IPS-18c (cell line): ENCODE results near the gene FBLN1.
"Not testable (repeated sequence)": the region's sequence is repeated elsewhere in the genome, so short reads cannot be mapped to it uniquely, and the experiment has no call there.

Experiments
- H3K4me3 ChIP-seq: 2 replicates; pipeline ENCODE4 v1.7.0; 2013; ENCODE audit warnings: low read depth, mild to moderate bottlenecking, low read length, moderate library complexity; ENCODE audit not compliant: insufficient read depth
- H3K9me3 ChIP-seq: one replicate; pipeline ENCODE4 v1.6.1; 2013; ENCODE audit warnings: mild to moderate bottlenecking, low read length, moderate library complexity; ENCODE audit not compliant: control insufficient read depth, insufficient read depth

The FBLN1 gene

DNA sequence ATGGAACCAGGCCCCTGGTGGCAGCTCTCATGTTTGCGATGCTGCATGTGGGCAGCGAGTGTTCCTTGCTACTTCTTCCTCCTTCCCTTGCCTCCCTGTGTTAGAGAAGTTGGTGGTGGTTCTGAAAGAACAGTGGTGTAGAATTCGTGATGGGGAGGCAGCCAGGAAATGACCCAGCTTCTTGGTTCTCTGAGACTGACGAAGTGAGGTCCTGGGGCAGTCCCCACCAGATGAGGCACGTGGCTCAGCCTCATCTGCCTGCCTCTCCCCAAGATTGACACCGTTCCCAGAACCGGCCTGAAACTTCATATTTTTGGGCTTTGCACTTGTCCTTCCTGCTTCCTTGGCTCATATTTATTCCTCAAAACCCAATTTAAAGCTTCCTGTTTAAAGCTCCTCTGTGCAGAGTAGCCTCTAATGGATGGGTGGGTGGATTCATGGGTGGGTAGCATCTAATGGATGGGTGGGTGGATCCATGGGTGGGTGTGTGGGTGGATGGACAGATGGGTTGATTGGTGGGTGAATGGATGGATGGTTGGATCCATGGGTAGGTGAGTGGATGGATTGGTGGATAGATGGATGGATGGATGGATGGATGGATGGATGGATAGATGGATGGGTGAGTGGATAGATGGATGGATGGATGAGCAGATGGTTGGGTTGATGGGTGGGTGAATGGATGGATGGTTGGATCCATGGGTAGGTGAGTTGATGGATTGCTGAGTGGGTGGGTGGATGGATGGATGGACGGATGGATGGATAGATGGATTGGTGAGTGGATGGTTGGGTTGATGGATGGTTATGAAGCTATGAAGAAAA is 91.6 kb downstream of the FBLN1 start:
- Histone ChIP-seq H3K9me3 (no peaks in the 10 kb centered on the region), H3K4me3 (no peak overlapping the region)

DNA sequence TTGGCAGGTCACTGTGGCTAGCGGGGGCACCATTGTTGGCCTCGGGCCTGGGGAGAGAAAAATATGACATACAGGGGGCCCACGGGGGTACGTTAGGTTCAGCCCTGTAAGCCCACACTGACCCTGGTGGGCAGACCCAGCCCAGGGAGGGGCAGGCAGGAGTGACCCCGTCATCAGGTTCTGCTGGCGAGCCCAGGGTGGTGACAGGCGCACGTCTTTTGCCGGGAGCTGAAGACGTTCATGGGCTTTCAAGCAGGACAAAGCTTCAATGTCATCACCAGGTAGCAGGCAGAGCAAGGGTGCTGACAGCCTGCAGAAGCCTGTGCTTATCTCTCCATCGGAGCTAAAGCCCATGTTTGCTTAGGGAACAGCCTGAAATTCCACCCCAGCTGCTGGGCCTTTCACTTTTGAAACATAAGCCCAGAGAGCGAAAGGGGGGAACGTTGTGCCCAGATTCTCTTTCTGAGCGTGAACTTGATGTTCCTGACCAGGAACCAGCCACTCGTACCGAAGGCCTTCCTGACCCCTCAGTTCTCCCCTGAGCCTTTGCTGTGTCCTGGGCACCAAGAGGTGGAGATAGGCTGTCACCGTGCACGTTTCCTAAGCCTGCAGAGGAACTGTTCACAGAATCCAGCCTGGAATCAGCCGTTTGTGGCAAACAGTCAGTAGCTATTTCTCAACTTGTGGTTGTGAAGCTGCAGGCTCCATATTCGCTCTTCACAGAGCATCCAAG is 94.9 kb downstream of the FBLN1 start:
- Histone ChIP-seq H3K9me3 (no peaks in the 10 kb centered on the region), H3K4me3 (no peak overlapping the region)

DNA sequence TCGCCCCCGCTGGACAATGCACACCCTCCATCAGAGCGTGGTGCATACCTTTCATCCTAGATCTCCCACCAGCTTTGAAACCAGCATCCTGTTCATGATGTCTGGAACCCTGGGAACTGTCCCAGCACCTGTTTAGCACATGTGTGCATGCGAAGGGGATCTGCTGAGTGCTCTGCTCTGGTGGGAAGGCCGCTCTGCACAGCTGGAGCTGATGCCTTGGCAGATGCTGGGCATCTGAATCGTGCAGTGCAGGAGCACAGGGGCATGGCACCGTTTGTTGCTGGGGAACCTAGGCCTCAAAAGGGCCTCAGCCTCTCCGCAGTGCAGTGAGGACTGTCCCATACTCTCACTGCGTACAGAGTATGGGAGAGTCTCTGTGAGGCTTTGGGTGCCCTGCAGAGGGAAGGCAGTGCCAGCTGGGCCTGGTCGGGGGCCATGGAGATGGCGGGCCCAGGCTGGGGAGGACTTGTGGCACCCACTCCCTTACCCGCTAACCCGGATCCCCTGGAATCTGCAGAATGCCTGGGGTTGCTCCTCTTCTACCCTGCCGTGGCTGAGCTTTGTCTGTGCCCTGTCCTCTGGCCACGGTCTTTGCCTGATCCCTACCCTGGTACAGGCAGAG is 96.0 kb downstream of the FBLN1 start:
- no peaks in the 10 kb centered on the region for H3K9me3 ChIP-seq
- no peak overlapping the region for H3K4me3 ChIP-seq

DNA sequence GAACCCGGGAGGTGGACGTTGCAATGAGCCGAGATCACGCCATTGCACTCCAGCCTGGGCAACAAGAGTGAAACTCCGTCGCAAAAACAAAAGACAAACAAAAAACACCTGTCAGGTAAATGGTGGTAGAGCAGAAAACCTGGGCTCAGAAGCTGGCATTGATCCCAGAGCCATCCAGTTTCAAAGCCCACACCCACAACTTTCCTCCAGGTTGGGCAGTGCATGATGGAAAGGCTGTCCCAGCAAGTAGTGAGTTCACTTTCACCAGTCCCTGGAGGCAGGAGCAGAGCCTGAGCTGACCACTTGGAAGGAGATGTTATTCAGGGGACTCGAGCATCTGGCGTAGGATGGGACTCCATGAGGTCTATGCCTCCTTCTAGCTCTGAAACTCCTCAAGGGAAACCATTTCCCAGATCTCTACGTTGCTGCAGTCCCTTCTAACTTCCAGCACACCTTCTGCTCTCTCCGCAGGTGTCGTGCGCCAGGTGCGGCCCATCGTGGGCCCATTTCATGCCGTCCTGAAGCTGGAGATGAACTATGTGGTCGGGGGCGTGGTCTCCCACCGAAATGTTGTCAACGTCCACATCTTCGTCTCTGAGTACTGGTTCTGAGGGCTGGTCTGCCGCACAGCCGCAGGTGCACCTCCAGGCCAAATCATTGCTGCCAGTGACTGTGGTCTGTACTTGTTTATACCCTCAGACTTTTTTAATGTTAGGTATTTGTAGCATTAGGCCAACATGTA is 97.3 kb downstream of the FBLN1 start:
- Histone ChIP-seq H3K4me3 (no peak overlapping the region), H3K9me3 (no peaks in the 10 kb centered on the region)

DNA sequence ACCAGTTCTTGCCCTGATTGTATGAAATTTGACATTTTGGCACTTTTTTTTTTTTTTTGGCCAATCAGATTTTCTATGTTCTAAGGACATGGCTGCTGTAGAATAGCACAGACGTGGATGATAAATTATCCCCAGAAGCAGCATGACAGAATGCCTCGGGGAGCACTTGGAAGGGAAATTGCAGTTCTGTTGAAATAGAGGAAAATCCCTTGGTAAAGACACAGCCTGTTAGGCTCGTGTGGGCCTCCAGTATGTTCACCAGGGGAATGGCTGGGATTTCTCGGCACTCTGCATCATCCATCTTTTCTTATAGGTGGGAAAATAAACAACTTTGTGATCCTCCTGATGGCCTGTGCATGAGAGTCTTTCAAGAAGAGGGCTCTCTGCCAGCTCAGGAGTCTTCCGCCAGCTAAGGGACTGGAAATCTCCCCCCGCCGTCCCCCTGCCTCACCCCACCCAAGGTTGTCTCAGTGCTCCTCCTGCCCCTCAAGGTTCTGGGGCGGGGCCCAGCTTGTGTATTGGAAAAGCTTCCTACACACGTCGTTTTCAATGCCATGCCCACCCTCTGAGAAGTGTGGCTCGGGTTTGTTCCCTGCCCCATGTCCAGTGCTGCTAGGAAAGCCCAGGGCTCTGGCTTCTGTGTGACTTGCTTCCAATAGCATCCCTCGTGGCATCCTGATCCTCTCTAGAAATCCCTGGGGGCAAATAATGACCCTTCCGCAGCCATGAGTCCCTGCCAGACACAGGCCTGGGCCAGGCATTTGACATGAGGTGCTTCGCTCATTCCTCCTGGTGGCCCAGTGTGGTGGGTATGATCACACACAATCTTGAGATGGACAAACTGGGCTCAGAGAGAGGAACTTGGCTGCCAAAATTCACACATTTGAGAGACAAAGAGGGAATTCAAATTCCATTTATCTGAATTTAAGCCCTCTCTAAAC is 98.4 kb downstream of the FBLN1 start:
- Histone ChIP-seq H3K4me3 (no peak overlapping the region), H3K9me3 (no peaks in the 10 kb centered on the region)

DNA sequence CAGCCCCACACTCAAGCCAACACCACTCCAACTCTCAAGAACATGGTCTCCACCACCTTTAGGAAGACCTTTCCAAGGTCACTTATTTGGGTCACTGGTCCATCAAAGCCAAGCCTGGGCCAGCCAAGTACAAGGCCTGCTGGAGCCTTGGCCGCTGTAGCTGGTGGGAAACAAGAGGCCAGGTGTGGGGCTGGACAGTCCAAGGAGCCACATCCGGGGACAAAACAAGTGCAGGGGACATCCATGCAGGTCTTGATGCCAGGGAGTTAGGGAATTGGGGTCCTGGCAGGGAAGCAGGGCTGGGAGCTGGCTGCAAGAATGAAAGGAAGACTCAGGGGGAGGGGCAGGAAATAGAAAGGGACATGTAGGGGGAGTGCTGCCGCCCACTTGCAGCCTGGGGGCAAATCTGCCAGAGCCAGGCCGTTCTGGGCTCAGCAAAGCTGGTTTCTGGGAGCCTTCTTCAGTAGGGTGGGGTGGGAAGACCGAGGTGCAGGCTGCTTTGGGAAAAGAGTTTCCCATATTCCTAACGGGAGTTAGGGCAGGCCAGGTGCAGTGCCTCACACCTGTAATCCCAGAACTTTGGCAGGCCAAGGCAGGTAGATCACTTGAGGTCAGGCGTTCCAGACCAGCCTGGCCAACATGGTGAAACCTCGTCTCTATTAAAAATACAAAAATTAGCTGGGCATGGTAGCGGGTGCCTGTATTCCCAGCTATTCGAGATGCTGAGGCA is 99.5 kb downstream of the FBLN1 start:
- H3K9me3 ChIP-seq, result no peaks in the 10 kb centered on the region

DNA sequence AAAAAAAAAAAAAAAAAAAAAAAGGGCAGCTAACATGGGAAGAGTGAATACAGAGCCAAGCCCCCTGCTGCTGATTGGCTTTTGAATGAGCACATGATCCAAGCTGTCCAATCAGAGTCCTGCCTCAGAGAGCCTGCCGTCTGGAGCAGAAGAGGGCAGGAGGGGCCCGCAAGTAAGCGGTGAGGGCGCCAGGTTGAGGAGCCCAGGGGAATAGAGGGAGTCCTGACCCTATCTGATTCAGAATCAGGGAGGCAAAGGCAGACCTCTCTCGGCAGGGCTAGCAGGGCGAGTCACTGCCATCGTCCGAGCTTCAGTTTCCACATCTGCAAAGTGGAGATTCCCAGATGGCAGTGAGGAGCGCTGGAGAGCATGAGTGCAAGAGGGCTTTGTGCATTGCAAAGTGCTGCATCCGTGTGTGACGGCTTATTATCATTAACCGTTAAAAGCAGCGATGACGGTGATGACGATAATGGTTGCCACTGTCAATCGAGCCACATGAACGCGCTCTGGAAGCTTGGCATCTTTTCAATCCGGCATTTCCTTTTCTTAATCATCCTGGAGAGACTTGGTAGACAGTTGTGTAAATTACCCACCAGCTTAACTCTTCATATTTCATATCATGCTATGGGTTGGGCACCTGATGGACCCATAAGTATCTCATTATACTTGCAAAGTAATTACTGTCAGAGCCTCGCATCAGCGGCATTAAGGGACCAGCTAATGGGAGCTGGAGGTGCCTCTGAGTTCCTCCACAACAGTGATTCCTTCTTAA is 100.3 kb downstream of the FBLN1 start:
- H3K4me3 ChIP-seq, result no peak overlapping the region
- no peaks in the 10 kb centered on the region for H3K9me3 ChIP-seq

More for the DNA sequence above, 99.5 kb downstream of the FBLN1 start:
- no peak overlapping the region for H3K4me3 ChIP-seq

DNA sequence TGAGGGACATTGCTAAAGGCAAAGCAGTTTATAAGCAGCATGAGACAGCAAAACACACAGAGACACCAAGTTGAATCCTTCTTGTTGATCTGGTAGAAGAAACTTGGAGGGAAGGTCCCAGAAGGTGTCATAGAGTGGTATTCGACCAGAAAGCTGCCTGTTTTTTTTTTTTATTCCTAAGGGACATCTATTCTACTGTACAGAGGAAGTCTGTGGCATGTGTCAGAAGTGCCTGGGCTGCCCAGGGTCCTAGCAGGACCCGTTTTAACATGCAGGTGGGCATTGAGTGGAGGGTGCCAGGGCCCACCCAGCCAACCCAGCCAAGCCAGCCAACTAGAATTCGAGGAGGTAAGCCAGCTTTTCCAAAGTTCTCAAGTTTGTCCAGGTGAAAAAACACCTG is 100.9 kb downstream of the FBLN1 start:
- no peaks in the 10 kb centered on the region for H3K9me3 ChIP-seq
- H3K4me3 ChIP-seq, result no peak overlapping the region

DNA sequence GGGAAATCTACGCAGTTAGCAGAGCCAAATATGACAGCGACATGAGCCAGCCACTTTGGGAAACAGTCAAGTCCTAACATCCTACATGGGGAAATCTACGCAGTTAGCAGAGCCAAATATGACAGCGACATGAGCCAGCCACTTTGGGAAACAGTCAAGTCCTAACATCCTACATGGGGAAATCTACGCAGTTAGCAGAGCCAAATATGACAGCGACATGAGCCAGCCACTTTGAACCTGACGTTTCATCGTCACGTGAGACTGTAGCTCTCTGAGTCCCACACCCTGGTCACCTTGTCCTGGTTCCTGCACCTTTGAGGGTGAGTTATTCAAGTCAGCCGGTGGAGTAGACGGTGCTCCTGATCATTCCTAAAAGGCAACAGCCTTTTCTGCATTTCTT is 105.4 kb downstream of the FBLN1 start:
- H3K9me3 ChIP-seq, H3K4me3 ChIP-seq: not testable (repeated sequence)

DNA sequence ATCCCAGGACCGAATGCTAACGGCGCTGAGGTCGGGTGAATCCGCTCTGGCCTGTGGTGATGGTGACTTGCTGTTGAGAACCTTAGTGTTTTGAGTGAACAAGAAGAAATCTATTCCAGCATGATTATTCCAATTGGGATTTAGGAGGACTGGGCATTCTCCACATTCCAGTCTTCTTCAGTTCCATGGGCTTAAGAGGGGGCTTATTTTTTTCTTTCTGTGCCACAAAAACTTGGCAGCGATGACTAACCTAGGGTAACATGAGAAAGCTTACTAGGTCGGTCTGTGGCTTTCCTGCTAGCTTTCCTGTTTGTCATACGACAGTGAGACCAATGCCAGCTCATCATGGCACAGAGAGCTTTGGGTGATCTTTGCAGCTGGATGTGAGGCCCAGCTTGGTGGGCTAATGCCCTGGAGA is 106.1 kb downstream of the FBLN1 start:
- no peaks in the 10 kb centered on the region for H3K9me3 ChIP-seq
- no peak overlapping the region for H3K4me3 ChIP-seq

DNA sequence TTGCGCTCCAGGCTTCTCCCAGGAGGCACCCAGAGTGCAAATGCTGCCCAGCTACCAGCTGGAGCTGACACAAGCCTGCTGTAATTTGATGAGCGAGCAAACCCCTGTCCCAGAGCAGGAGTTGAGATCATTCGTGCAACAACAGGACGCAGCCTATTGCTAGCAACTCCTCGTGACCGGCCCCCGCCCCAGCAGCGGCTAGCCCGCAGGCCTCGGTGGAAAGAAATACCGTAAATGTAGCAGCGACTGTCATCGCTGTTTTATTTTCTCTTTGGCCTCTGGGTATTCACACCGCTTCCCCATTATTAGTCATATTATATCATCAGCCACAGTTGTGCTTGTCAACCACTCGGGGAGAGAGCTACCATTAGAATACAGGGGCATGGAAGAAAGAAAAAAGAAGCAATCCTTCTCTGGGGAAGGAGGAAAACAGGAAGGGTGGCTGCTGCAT is 109.8 kb downstream of the FBLN1 start:
- Histone ChIP-seq H3K4me3 (no peak overlapping the region), H3K9me3 (no peaks in the 10 kb centered on the region)

DNA sequence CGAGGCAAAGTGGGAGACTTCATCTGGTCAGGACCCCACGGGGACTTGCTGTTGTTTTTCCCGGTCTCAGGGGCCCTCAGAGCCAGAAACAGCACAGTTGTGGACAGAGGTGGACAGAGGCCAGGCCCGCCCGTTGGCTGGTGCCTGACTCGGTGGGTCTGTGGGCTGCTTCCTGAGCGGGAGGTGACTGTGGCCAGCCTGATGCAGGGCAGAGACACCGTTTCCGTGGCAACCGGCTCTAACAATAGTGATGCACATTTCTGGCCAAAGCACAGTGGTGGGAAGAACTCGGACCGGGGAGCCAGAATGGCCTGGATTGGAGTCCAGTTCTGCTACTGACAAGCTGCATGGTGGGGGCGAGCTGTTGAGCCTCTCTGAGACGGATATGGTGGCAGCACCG is 110.3 kb downstream of the FBLN1 start:
- Histone ChIP-seq H3K4me3 (no peak overlapping the region), H3K9me3 (no peaks in the 10 kb centered on the region)

DNA sequence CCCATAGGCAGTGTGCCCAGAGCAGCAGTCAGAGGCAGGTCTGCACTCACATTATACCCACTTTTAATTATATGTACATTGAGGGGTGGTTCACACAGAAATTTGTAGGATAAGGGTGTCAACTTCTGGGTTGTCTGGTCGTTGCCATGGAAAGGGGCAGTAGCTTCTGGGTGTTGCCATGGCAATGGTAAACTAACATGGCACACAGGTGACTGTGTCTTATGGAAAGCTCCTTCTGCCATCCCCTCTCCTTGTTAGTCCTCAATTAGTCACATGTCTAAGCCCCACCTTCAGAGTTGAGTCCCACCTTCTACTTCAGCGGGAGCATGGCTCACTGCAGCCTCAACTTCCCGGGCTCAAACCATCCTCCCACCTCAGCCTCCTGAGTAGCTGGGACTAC is 112.7 kb downstream of the FBLN1 start:
- H3K4me3 ChIP-seq, result no peak overlapping the region
- H3K9me3 ChIP-seq, result no peaks in the 10 kb centered on the region

DNA sequence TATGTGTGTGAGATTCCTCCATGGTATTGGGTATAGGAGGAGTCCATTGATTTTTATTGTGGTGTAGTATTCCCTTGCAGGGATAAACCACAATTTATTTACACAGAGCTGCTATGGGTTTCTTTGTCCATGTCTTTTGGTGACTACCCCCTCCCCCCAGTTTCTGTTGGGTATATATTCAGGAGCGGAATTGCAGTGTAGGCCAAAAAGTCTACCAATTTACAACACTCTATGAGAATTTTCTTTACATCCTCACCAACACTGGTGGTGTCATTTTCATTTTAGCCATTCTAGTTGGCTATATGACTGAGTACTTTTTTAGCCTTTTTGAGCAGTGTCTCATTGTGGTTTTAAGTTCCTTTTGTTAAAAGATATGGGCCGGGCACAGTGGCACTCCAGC is 113.7 kb downstream of the FBLN1 start:
- no peak overlapping the region for H3K4me3 ChIP-seq
- H3K9me3 ChIP-seq, result no peaks in the 10 kb centered on the region

DNA sequence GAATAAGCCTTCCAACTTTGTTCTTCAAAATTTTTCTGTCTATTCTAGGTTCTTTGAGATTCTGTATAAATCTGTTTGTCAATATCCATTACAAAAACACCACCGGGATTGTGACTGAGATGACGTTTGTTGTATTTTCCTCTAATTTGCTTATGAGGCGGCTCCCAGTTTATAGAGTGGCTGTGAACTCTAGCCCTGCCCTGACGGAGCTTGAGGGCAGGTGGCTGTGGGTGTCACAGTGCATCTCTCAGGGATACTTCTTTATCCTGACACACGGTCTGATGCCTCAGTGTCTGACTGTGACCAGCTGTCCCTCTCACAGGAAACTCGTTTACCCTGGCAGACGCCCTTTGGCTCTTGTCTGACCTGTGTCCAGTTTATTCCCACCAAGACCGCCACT is 115.3 kb downstream of the FBLN1 start:
- H3K9me3 ChIP-seq, result no peaks in the 10 kb centered on the region
- H3K4me3 ChIP-seq, result no peak overlapping the region
